HG03066 (cell line): ENCODE data around the gene ATP2B1.

Experiments used
- ATAC-seq: cut with Tn5 transposase; IDR thresholded peaks from one replicate; pipeline ENCODE4 v1.9.1; 2021; ENCODE audit warnings: low read depth; ENCODE audit not compliant: unreplicated experiment

The ATP2B1 gene

DNA sequence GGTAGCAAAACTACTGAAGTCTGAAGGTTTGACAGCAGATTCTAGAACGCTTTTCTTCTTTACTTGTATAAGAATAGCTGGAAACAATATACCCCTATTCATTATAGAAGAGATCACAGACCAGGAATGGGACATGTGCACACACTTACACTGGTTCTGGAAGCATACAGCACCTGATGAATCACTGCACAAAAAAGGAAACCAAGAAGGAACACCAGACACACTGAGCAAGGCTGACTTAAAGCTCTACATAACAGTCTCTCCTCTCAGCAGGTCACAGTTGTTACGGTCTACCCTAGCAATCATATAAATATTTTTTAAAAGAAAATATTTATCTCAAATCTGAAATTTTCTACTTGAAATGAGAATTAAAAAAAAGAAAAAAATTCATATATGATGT lies 13.5 kb downstream of the ATP2B1 start:
- no peak for ATAC-seq

DNA sequence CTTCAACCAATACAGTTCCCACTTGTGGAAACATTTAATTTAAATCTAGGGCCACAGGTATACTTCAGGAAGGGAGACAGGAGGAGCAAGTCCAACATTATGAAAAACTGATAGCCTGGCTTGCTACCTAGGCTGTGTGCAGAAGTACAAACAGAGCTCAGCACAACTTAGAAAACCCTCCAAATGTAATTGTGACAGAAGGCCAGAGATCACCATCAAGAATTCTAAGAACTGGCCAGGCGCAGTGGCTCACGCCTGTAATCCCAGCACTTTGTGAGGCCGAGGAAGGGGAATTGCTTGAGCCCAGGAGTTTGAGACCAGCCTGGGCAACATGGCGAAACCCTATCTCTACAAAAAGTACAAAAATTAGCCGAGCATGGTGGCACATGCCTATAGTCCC lies 14.1 kb downstream of the ATP2B1 start:
- ATAC-seq: no peak

DNA sequence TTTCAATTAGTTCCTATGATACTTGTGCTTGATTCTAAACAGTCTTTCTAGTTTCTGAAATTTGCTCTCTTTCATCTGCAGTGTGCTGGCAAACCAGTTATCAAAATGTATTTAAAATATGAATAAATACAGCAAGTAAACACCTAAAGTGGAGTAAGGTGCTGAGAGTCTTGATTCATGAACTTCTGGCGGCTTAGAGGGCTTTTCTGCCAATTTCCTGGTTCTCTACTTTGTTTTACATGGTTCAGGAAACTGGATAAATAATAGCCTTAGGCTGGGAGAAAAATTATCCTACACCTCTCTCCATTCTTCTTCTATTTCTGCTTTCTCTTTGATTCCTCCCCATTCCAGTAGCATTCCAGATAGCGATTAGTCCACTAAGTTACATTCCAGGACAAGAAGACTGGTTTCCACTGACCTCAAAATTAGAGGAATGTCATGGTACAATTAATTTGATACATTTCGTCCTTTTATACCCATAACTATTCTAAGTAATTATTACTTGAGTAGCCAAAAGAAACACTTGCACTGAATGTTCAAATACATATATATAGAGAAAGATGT lies 14.9 kb downstream of the ATP2B1 start:
- ATAC-seq: no peak

DNA sequence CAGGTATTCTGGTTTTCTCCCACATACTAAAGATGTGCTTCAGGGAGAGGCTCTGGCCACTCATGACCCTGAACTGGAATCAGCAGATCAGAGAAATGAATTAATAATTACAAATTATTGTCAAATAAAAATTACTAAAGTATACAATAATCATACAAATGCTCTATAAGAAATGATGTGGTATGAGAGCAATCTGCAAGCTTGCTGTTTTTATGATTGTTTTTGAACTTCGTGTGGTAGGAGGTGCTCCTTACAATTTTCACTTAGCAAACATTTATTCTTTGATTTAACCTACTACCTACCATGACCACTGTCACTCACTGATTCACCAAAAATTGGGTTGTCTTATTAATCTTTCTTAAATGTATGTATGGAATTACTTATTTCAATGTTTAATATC lies 16.2 kb downstream of the ATP2B1 start:
- no peak for ATAC-seq

DNA sequence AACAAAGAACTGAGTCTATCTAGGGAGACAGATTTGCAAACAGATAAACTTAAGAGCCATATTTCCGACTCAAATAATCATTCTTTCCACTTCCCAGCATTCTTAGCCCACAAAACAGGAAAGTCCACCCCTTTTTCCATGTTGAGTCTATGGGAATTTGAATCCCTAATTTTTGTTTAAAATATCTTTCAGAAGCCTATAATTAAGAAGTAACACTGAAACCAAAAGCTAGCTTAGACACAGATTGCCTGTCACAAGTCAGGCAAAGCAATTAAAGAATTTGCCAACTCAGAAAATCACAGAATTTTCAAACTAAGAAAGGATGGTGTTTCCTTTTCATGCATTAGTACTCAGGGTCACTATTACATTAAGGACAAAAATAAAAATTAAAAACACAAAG lies 17.0 kb downstream of the ATP2B1 start:
- no peak for ATAC-seq

DNA sequence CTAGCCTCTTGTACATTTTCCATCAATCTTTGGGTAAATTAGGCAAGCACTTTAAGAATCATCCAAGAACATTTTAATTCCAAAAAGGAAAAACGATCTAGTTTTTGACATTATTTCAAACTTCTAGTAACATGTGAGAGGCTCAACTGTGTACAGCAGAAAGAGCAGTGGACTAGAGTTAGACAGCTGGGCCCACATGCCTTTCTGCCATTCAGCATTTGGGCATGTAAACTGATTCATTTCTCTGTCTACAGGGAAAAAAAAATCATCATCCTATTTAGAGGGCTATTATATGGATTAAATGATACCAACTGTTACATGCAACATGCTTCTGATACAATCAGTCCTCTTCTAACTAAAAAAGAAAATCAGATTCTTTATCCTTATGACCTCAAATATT lies 17.7 kb downstream of the ATP2B1 start:
- no peak for ATAC-seq

DNA sequence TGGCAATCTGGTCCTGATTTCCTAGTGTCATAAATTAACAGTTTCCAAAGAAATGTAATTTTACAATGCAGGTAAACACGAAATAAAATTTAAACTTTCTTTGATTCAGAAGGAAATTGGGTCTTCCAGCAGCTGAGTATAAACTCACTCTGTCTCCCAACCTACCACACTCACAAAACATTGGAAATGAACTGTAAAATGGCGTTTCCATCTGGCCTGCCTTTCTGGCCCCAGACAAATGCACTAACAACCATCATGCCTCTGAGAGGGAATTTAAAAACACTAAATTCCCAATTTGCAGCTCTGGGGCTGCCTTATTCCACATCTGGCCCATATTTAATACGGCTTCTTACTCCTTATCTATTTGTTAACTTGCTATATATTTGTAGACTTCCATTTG lies 19.3 kb downstream of the ATP2B1 start:
- ATAC-seq: no peak

DNA sequence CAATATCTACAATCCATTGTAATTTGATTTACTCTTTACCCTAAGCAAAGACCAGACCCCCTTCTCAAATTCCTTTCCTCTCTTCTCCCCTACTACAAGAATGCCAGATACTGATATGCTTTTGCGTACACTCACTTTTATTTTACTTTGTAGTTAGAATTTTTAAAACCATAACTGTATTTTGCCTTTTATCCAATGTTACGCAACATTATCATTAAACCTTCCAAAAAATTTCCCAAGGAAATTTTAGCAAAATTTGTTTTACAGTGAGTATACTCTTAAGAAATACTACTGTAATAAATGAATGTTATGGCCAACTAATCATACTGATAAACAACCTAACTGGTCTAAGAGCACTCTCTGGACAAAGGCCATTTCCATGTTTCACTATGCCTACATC lies 22.3 kb downstream of the ATP2B1 start:
- no peak for ATAC-seq

DNA sequence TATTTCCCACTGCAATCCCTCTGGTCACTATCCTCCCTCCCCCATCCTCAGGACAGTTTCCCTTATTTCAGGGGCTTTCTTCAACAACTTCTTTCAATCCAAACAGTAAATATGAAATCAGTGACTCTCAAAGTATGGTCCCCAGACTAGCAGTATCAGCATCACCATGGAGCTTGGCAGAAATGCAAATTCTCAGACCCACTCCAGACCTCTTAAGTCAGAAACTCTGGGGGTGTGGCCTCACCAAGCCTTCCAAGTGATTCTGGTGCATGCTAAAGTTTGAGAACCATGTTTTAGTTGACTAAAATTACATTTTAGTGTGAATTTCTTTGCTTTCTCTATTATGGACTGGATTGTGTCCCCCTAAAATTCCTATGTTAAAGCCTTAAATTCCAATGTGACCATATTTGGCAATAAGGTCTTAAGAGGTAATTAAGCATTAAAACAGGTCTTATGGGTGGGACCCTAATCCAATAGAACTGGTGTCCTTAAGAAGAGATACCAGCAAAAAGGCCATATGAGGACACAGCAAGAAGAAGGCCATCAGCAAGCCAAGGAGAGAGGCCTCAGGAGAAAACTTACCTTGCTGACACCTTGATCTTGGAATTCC lies 23.2 kb downstream of the ATP2B1 start:
- no peak for ATAC-seq

DNA sequence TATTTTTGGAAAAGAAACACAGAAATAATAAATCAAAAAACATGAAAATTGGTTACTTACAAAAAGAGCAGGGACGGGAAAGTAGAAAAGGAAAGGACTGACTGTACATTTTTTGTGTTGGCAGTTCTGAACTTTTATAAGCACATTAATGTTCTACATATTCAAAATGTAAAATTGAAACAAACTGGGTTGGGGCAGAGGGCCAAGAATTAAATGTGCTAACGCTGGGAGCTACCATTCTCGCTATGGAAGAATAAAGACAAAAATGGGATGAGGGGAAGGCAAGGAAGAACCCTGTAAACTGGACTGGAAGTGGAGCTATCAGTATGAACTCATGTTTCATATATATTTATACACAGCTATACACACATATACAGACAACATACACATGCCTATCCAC lies 24.5 kb downstream of the ATP2B1 start:
- no peak for ATAC-seq

DNA sequence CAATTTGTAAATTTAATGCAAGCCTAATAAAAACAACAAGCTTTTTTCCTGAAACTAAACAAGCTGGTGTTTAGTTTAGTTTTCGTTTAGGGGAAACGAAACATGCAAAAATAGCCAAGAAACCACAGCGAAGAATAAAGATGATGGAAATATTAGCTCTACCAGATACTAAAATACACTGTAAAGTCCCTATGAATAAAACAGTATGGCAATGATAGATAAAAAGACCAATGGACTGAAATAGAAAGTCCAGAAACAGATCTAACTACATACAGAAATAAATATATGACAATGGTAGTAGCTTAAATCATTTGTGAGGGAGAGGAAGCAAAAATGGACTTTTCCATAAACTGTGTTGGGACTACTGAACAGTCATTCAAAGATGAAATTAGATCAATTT lies 26.4 kb downstream of the ATP2B1 start:
- no peak for ATAC-seq

DNA sequence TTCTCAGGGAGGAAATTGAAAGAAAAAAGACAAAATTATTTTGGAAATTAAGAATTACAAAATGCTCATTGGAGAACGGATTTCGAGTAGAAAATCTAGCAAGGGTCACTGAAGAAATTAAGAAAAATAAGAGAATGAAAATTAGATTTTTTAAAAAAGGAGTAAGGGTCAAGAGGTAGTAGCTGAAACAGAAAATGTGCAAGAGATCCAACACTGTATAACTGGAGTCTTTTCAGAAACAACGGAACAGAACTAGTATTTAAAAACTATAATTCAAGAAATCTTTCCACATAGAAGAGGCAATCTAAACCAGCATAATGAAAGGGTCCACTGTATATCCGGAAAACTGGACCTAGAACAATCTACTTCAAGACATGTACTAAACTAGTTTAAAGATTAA lies 28.2 kb downstream of the ATP2B1 start:
- ATAC-seq: no peak

DNA sequence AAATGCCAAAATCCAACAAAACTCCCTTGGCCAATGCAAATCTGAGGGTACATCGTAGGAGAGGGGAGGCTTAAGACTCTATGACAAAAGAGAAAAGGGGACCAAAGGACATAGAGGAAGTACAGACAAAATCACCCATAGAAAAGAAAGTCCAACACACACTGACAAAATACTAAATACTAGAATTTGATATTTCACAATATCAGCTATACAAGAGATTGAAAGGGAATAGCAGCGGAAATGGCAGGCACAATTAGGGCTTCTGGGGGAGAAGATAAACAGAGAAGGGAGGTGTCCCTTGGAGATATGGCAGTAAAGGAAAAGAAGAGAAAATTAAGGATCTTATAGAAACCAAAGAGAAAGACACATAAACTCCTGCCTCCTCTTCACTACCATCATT lies 29.0 kb downstream of the ATP2B1 start:
- no peak for ATAC-seq

DNA sequence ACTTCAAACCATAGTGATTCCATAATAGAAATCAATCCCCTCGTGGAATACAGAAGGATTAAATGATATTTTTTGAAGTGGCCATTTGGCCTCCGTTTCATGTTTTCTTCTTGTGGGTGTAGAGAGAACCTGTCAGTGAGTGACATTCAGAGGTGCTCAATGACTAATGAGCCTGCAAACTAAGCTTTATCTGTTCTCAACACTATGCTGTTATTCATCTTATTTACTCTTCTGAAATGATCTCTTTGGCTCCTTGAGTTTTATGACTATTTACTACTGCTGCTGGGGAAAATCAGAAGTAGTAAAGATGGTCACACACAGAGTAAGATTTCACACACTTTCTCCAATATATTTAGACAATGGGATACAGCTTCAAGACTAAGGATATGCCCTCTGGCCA lies 30.4 kb downstream of the ATP2B1 start:
- ATAC-seq: no peak

DNA sequence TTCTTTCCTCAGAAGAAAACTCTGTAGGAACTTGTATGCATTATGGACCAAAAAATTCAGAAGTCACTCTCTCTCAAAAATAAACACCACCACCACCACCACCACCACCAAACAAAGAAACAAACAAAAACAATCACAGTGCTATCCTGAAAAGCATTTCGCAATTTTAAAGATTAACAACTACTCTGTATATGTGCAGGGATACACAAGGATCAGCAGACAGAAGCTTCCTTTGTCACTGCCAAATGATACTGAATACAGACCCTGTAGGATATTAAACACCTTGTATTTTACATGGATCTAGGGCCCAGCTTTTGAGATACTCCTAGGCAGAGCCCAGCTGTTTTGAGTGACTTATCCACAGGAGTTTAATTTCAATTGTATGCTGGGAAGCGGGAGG lies 31.7 kb downstream of the ATP2B1 start:
- no peak for ATAC-seq

DNA sequence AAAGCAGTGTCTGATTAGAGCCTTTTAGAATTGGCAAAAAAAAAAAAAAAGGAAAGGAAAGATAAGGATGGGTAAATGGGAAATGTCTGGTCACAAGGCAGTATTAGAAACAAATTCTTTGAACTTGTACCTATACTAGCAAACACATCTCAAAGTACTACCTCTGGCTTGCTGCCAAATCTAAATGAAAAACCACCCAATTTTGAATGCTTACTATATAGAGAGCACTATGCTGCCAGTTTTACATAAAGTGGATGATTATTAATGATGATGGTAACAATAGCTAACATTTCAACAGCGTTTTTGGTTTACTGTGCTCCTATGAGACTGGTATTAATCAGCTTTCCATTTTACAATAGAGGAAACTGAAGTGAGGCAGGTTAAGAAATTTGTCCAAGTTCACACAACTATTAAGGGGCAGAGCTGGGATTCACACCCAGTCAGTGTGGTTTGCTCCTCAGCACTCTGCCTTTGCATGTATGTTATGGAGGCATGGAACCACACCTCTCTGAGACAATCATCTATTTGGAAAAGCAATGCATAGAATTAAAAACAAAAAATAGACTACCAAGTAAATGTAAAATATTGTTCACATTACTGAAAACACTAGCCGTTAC lies 34.2 kb downstream of the ATP2B1 start:
- no peak for ATAC-seq

DNA sequence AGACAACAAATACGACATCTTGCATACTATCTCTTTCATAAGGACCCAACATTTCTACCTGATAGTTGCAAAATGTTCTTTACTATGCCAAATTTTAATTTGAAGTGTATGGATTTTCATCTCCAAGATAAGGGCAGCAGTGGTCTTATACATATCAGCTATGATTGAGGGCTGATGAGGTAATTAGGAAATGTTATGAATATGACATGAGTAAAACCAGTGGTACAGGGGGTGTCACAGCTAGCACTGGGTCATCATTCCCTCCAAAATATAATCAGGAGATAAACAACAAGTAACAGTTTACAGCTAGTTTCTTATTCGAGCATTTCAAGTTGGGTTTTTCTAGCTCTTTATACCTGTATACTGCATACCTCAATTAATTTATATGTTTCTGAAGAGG lies 35.0 kb downstream of the ATP2B1 start:
- ATAC-seq: no peak

DNA sequence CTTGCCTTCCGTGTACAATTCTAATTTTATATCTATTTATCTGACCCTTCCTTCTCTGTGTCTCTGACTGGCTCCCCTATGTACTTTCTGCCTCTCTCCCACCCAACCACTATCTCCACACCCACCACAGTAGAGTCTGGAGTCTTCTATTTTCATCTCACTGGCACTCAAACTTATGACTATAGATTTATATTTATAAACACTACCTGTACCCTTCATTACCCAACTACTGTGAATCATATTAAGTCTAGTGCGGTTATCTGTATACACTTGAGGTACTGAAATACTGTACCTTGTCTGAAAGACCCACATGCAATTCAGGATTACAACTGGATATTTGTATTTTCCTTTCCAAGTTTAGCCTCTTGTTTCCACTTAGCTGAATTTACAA lies 36.1 kb downstream of the ATP2B1 start:
- no peak for ATAC-seq

DNA sequence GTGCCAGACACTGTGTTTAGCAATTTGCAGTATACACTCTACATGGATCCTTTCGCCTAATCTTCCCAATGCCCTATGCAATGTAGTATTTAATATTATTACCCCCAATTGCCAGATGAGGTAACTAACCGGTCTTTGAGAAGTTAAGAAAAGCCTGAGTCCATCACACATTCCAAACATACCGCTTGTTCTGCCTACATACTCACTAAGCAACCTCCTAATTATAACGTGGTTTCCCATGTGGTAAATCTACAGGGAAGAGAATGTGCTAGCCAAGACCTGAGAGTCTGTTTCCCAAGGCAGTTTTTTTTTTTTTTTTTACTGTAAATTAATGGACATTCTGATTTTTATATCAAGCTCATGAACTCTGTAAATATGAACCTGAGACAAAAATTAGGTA lies 37.2 kb downstream of the ATP2B1 start:
- ATAC-seq: no peak

DNA sequence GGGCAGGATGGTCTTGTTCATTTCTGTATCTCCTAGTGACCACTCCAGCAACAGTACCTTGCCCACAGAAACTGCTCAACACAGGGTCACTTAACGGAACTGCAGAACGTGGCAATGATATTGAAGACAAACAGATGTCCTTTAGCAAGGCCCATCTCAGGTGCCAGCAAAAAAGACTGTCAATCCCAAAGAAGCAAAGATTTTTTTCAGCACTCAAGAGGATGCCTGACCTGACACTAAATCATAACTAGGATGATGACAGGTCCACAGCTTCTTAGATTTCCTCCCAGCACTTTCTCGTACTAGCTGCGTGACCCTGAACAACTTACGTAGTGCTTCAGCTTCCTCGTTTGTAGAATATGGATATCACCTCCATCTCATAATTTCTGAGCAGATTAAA lies 39.4 kb downstream of the ATP2B1 start:
- ATAC-seq: no peak

DNA sequence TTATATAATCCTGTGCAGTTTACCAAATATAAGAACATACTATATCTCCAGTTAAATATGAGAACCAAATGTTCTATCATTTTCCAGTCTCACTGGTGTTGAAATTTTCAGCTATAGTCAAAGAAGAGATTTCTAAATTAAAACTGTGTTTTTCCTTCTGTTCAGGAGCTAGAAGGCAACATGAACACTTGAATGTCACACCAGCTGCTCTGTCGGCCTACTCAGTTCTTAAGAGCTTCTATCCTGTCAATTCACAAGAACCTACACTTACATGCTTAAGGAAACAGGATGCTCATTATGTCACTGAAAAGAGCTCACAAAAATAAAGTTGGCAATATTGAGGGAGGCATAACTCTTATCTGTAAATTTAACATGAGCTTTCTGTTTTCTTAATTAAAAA lies 43.1 kb downstream of the ATP2B1 start:
- ATAC-seq: no peak

DNA sequence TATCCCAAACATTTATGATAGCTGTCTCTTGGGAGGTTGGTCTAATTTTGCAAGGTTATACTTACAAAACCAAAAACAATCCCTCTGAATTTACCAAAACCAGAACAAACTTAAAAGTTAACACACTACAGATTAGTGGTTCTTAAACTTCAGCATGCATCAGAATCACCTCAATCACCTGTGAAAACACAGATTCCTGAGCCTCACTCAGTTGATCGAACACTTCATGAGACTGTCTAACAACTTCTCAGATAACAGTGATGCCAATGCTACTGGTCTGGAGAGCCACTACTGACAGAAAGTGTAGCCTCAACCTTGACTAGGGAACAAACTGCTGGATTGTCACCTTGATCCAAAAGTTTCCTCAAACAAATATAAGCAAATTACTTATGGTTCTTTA lies 44.2 kb downstream of the ATP2B1 start:
- ATAC-seq: no peak
